ENCODE data around the gene RNF227.

DNA sequence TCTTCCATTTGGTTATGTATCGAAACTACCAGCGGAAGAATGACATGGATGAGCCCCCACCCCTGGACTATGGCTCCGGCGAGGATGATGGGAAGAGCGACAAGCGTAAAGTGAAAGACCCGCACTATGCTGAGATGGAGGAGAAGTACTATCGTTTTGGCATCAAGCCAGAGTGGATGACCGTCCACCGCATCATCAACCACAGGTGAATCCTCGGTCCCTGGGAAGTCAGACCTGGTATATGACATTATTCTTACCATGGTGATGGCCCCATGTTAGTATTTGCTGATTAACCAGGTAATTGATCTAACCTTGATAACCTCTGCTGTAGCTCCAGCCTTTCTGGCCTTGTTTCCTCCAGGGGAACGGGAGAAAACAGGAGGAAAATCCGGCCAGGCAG, 19.0 kb downstream of the RNF227 start:
- TF ChIP-seq CTCF (IDR thresholded peaks at IDR 0.05) (no peak), POLR2A (IDR thresholded peaks at IDR 0.05) (no peak), POLR2AphosphoS5 (IDR thresholded peaks at IDR 0.05) (no peak)
